Measurements from ENCODE around the gene SERINC3.

The SERINC3 gene

DNA sequence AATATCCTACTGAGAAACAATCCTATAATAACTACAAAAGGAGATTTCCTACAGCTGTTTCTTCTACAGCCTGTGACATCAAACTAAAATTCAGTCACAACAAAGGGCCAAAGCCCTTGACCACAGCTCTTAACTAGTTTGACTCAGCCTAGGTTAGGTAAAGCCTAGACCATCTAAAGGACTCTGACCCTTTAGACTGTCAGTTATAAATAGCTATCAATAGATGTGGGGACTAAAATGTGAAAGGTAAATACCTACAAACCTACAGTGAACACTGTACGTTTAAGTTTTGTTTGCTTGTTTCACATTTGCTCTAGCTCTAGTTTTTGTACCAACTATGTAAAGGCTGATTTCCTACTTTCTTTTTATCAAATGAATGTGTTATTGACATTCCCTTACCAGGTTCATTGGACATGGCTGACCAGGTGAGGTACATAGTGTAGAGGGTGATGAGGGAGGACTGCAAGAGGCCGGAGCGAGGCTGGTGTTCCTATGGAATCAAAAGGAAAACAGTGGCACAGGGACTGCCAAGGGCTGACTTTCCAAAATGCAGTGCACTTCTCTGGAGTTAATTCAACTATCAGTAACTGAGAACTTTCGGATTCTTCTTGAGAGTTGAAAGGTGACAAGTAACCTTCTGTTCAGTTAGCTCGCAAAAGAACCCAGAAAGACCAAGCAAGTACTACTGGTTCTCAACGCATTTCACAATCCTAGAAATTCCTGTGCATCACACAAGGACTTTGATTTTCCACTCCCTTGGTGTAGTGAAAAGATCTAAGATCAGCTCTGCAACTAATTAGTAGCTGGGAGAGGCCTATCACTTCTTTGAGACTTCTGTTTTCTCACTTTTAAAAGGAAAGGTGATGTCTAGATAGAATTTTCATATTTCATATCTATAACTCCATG is 17.2 kb downstream of the SERINC3 start:
- no peak for DNase-seq (ENCODE audit: low spot score)
- TF ChIP-seq, protein P1, sequence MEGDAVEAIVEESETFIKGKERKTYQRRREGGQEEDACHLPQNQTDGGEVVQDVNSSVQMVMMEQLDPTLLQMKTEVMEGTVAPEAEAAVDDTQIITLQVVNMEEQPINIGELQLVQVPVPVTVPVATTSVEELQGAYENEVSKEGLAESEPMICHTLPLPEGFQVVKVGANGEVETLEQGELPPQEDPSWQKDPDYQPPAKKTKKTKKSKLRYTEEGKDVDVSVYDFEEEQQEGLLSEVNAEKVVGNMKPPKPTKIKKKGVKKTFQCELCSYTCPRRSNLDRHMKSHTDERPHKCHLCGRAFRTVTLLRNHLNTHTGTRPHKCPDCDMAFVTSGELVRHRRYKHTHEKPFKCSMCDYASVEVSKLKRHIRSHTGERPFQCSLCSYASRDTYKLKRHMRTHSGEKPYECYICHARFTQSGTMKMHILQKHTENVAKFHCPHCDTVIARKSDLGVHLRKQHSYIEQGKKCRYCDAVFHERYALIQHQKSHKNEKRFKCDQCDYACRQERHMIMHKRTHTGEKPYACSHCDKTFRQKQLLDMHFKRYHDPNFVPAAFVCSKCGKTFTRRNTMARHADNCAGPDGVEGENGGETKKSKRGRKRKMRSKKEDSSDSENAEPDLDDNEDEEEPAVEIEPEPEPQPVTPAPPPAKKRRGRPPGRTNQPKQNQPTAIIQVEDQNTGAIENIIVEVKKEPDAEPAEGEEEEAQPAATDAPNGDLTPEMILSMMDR (IDR thresholded peaks at IDR 0.05): no peak
- no peak overlapping the region for H3K27ac ChIP-seq
- no peak overlapping the region for H3K4me3 ChIP-seq

DNA sequence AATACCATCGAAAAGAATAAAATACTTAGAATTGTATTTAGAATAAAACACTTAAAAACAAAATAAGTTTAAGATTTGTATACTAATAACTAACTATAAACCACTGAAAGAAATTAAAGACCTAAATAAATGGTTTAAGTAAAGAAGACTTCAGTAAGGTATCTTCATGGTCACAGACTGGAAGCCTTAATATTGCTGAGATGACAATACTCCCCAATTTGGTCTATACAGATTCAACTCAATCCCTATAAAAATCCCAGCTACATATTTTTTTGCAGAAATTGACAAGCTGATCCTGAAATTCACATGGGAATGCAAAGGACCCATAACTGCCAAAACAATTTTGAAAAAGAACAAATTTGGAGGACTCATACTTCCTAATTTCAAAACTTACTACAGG is 18.9 kb downstream of the SERINC3 start:
- no peak for DNase-seq (ENCODE audit: low spot score)
- no peak overlapping the region for H3K27ac ChIP-seq
- H3K4me3 ChIP-seq: no peak overlapping the region
- TF ChIP-seq, protein P1 (IDR thresholded peaks at IDR 0.05): no peak

DNA sequence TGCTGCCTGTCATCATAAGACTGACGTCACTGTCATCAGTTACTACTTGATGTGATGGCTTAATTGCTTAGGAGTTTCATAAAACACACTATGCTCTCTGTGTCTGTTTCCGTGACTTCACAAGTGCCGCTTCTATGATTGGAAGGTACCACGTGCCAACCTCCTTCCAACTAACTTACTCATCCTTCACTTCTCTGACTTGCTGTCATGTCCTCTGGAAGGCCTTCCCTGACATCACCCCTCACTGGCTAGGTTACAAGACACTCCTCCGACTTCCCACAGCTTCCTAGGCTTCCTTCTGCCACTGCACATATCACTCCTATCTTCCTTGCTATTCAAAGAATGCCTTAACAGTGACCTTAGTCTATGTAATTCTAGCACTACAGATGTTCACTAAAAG is 20.4 kb downstream of the SERINC3 start:
- no peak overlapping the region for H3K4me3 ChIP-seq
- TF ChIP-seq, protein P1 (IDR thresholded peaks at IDR 0.05): no peak
- no peak for DNase-seq (ENCODE audit: low spot score)
- no peak overlapping the region for H3K27ac ChIP-seq

DNA sequence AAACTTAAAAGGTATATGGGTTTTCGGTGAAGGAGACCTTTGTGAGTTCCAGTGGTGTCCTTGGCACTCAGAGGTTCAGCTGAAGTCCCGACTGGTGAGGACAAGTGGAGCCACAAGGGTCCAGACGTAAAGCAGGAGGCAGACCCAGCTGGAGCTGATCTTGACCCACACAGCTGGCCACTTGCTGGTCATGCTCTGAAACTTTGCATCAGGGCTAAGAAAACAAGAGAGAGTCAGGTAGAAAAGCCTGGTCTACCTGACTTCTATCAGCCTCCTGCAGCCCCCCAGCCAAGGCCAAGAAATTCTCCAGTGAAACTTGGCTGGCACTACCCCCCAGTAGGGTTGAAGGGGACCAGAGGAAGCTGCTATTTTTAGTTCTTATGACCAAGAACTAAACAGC is 21.6 kb downstream of the SERINC3 start:
- Histone ChIP-seq H3K4me3 (no peak overlapping the region), H3K27ac (no peak overlapping the region)
- DNase-seq (ENCODE audit: low spot score): no peak
- TF ChIP-seq, protein P1 (IDR thresholded peaks at IDR 0.05): no peak

DNA sequence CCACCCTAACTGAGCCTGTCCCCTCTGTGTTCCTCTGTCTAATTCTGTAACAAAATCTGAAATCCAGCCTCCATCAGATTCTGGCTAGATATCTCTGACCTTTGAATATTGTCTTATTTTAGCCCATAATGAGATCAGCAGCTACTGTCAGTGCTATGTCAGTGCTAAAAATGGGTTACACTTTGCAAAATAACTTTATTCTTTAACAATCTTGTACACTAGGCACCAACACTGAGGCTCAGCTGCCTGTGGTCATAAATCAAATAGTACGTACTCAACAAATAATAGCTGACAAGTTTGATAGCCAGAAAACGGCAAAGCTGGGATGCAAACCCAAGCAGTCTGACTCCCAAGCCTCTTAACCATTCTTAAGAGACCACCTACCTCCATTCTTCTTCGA is 24.1 kb downstream of the SERINC3 start:
- no peak overlapping the region for H3K27ac ChIP-seq
- no peak for DNase-seq (ENCODE audit: low spot score)
- H3K4me3 ChIP-seq: no peak overlapping the region
- TF ChIP-seq, protein P1 (IDR thresholded peaks at IDR 0.05): no peak

DNA sequence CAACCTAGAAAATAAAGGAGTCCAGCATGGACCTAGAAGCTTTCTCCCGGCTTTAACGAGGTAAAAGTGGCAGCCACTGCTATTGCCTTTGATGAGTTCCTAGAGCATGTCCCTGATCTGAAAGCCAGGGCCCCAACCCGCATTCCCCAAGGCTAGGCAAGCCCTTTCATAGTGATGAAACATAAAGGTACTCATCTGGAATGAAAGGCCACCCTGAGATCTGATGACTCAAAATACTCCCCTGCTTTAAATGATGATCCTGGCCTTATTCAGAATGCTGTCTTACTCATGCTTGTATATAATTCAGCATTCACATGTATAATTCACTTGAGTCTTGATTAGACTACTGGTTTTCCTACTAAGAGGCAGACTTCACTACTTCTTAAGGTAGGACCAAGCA is 24.9 kb downstream of the SERINC3 start:
- Histone ChIP-seq H3K27ac (no peak overlapping the region), H3K4me3 (no peak overlapping the region)
- DNase-seq (ENCODE audit: low spot score): no peak
- TF ChIP-seq, protein P1 (IDR thresholded peaks at IDR 0.05): no peak
